ENCODE results near the gene JCHAIN. TPM values are rescaled to one million over a fixed set of nuclear protein-coding genes. Genes with fewer than 3 reads are reported as not detected.
"Not testable (repeated sequence)": the region's sequence is repeated elsewhere in the genome, so short reads cannot be mapped to it uniquely, and the experiment has no call there.

JCHAIN gene
- polyA plus RNA-seq, 3 donors, result 0.69 to 1.6 (median 1.1) TPM

- DNase-seq (ENCODE audit: low read depth in 3 of 3, low spot score in 2 of 3), result no peak
These were observed 25.4 kb upstream of the JCHAIN start for GRCh38 chr4:70691661-70692060.

DNA sequence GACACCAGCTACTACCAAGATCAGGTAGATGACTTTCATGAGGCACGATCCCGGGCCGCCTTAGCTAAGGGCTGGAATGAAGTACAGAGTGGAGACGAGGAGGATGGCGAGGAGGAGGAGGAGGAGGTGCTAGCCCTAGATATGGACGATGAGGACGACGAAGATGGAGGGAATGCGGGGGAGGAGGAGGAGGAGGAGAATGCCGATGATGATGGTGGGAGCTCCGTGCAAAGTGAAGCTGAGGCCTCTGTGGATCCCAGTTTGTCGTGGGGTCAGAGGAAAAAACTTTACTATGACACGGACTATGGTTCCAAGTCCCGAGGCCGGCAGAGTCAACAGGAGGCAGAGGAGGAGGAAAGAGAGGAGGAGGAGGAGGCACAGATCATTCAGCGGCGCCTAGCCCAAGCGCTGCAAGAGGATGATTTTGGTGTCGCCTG lies 22.5 kb upstream of the JCHAIN start:
- no peak for DNase-seq (ENCODE audit: low read depth in 3 of 3, low spot score in 2 of 3)

DNA sequence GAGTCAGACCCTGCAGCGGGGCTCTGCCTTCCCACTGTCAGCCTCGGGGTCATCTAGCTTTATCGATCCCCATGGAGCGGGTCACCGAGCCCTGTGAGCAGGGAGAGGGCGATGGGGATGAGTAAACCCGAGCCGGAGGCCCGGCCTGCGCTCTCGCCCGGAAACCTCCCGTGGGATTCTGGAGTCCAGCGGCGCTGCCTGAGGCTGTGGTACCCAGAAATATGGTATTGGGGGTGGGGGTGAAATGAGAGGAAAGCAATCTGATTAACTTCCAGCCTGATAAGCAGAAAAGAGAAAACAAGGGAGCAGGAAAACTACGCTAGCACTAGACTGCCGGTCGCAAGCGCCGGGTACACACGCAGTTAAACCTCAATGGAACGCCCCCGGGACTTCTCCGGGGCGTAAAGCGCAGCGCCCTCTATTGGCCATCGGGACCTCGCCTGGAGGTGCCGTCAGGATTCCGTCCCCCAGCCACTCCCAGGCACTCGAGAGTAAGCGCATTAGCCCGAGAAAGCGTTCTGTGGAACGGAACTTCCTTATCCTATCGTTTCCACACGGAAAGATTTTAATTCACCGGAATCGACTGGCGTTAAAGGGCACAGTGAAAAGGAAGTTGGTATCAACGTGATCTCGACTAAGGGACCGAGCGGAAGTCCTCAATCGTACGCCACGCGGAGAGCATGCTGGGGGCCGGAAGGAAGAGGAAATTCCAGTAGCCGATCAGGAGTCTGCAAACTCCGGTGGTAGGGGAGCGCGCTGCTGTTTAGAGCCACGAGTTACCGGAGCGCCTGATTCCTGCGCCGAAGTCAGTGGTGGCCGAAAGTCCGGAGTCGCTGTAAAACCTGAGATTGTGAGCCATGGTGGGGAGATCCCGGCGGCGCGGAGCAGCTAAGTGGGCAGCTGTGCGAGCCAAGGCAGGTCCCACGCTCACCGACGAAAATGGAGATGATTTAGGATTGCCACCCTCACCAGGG lies 21.8 kb upstream of the JCHAIN start, which contains the start of gene UTP3:
TSS of gene UTP3 (plus strand) at position 712 of the 974 bp plus-strand sequence. CDS start at position 858, 146 bp downstream.
- peak; percentile 97 to 99 (median 98) for DNase-seq (ENCODE audit: low read depth in 3 of 3, low spot score in 2 of 3)

GRCh38 chr4:70687392-70687791 lies 21.1 kb upstream of the JCHAIN start:
- no peak for DNase-seq (ENCODE audit: low read depth in 3 of 3, low spot score in 2 of 3)

GRCh38 chr4:70682142-70682541 lies 15.8 kb upstream of the JCHAIN start:
- DNase-seq (ENCODE audit: low read depth in 3 of 3, low spot score in 2 of 3), result not testable (repeated sequence)

GRCh38 chr4:70681704-70682103 lies 15.4 kb upstream of the JCHAIN start:
- DNase-seq (ENCODE audit: low read depth in 3 of 3, low spot score in 2 of 3), result no peak

DNA sequence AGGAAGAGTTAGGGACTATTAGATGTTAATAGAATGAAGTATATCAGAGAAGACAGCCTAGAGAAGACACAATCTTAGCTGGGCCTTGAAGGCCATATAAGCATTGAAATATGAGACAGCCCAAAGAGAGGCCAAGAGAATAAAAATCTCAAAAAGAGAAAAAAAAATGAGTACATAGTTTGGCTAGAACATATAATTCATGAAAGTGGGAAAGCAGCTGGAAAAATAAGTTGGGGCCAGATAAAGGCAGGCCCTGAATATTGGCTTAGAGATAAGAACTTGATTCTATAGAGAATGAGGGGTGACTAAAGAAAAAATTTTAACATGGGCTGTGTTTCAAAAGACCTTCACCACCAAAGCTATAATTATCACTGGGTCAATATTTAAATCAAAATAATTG lies 14.6 kb upstream of the JCHAIN start:
- peak in 1 of 3 donors; percentile 52 for DNase-seq (ENCODE audit: low read depth in 3 of 3, low spot score in 2 of 3)

DNA sequence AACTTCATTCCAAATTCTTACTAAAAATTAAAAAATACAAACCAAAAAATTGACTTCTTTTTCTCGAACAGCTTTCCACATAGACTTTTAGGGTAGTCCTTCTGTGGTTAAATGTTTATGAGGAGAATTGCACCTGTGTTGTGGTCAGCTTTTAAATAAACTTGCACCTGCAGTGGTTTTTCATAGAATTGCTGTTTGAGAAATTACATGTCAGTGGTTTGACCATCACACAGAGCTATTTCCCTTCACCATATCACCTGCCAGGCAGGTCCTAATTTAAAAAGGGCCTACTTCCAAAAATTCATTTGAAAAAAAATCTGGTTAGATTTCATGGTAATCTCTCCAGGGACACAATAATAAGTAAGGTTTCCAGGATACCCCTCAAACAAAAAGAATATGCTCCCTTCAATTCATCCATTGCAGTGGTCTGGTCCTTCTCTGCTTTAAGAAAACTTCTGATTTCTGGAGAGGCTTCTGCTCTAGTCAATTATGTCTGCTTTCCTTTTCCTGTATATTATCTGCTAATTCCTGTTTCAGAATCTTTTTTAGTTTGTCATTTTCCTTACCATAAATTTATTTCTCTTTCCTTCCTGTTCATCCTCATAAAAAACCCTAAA lies 12.2 kb upstream of the JCHAIN start:
- no peak for DNase-seq (ENCODE audit: low read depth in 3 of 3, low spot score in 2 of 3)

DNA sequence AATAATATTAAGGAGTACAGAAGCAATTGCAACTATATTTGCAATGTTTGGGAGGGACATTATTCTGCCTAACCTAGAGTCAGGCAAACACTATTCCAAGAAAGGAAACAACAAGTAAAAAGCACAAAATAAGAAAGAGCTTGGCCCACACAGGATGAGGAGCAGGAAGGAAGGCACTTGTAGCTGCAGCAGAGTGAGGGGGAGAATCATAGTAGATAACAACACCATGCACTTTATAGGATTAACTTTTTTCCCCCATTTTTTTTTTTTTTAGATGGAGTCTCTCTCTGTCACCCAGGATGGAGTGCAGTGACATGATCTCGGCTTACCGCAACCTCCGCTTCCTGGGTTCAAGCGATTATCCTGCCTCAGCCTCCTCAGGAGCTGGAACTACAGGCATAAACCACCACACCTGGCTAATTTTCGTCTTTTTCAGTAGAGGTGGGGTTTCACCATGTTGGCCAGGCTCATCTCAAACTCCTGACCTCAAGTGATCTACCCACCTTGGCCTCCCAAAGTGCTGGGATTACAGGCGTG lies 10.3 kb upstream of the JCHAIN start:
- no peak for DNase-seq (ENCODE audit: low read depth in 3 of 3, low spot score in 2 of 3)

DNA sequence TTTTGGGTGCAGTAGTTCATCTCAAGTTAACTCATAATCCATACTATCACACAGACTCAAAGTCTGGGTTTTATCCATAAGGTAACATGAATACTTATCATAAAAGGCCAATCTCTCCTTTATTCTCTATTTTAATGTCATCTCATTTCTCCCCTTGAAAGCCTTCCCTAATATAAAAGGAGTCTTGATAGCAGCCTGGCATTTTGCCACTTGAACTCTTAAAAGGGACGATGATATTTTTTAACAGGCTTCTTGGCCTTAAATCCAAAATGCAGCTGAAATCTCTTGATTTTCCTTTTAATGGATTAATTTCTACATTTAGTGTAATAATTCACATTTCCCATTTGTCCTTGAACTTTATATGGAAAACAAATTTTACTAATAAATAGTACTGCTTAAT lies 8.4 kb upstream of the JCHAIN start:
- no peak for DNase-seq (ENCODE audit: low read depth in 3 of 3, low spot score in 2 of 3)

GRCh38 chr4:70674191-70674590 lies 7.9 kb upstream of the JCHAIN start:
- no peak for DNase-seq (ENCODE audit: low read depth in 3 of 3, low spot score in 2 of 3)

- DNase-seq (ENCODE audit: low read depth in 3 of 3, low spot score in 2 of 3), result no peak
These were observed 4.8 kb upstream of the JCHAIN start for GRCh38 chr4:70671091-70671490.

GRCh38 chr4:70670332-70671014 lies 4.2 kb upstream of the JCHAIN start:
- no peak for DNase-seq (ENCODE audit: low read depth in 3 of 3, low spot score in 2 of 3)

DNA sequence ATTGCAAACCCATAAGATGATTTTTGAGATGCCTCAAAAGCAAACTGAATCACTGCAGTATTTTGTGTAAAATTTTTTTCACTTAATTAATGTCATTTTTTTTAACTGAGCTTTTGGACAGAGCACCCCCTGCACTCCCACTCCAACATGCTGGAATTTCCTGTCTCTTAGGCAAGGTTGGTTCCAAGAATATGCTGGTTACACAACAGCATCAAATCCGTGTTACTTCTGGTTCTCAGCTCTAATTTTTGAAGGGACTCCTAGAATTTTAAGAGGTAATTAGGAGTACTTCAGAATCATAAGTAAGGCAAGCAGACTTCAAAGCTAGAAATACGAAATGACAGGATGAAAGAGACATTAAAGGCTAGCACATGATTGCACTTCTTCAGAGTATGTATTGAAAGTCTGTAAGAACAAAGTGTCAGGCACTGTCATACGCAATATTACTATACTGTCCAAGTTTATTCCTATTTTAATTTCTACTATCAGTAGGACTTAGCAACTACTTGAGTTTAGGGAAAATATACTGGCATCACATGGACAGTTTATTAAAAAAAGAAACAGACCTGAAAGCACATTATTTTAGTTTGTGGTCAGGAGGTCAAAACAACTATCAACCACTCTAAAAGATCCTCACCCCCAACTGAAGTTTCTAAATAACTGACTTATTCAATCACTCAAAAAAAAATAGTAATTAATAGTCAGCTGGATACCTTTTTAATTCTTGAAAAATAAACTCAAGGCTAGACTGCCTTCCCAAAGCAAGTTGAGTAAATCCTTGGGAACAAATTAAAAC lies 1.6 kb upstream of the JCHAIN start:
- no peak for DNase-seq (ENCODE audit: low read depth in 3 of 3, low spot score in 2 of 3)

DNA sequence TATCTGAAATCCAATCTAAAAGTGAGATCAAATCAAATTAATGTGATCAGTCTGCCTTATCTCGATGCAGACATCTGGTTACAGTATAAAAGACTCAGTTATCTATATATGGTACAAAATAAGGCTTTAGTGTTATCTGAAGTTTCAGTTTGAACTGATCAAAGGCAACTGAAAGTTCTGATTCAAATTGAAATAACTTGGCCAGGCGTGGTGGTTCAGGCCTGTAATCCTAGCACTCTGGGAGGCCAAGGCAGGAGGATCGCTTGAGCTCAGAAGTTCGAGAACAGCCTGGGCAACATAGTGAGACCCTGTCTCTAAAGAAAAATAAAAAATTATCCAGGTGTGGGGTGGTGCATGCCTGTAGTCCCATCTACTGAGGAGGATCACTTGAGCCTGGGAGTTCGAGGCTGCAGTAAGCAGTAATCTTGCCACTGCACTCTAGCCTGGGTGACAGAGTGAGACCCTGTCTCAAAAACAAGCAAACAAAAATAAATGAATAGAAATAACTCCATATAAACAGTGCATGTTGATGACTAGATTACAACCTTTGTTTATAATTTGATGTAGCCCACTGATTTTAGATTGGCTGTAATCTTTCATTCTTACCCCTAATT lies 4.9 kb downstream of the JCHAIN start:
- DNase-seq (ENCODE audit: low read depth in 3 of 3, low spot score in 2 of 3), result not testable (repeated sequence)

GRCh38 chr4:70660106-70660505 lies 6.2 kb downstream of the JCHAIN start:
- DNase-seq (ENCODE audit: low read depth in 3 of 3, low spot score in 2 of 3), result no peak

DNA sequence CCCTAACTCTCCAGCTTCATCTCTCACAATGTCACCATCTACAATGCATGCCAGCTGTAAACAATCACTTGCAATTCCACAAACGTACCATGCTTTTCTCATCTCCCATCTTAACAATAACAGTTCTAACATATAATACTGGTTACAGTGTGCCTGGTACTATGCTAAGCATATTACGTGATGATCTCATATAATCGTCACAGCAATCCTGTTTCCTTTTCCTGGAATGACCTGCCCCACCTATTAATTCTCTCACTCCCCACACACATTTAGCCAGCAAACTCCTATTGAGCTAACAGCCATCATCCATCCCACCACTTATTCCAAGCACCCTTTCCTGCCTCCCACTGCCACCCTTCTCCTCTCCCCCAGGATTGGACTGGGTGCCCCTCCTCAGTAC lies 7.9 kb downstream of the JCHAIN start:
- DNase-seq (ENCODE audit: low read depth in 3 of 3, low spot score in 2 of 3), result no peak

GRCh38 chr4:70657326-70657725 lies 9.0 kb downstream of the JCHAIN start:
- no peak for DNase-seq (ENCODE audit: low read depth in 3 of 3, low spot score in 2 of 3)

DNA sequence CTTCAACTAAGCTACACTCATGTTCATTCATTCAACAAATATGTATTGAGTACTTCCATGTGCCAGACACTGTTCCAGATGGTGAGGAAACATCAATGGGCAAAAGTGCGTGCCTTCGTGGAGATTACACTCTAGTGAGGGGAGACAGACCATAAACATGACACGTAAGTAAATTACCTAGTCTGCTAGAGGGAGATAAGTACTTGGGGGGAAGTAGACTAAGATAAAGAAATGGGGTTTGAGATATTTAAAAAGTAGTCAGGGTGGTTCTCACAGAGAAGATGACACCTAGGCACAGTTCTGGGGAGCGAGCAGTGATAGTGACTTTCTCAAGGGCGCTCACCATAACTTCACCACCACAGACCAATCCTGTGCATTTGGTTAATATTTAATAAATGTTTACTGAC lies 11.7 kb downstream of the JCHAIN start:
- no peak for DNase-seq (ENCODE audit: low read depth in 3 of 3, low spot score in 2 of 3)
